HepG2 (cell line): ENCODE measurements around the gene MAP2K7. TPM values are rescaled to one million over a fixed set of nuclear protein-coding genes. Genes with fewer than 3 reads are reported as not detected.

ENCODE experiments used
- ARNT2 ChIP-seq: sonication (generic); formaldehyde crosslinking; IDR thresholded peaks from 2 replicates; pipeline ENCODE4 v1.8.0; 2022; ENCODE audit warnings: mild to moderate bottlenecking, low read depth, missing genetic modification reagents, moderate library complexity
- CEBPG ChIP-seq: IDR thresholded peaks from 2 replicates; pipeline ENCODE4 v1.6.1; 2016
- DDIT3 ChIP-seq: sonication (generic); formaldehyde crosslinking; IDR thresholded peaks from 2 replicates; pipeline ENCODE4 v1.4.0; 2020; ENCODE audit warnings: mild to moderate bottlenecking, missing genetic modification reagents
- HMGA1 ChIP-seq: sonication (generic); formaldehyde crosslinking; conservative IDR thresholded peaks from 2 replicates; pipeline ENCODE4 v1.4.0; 2020; ENCODE audit warnings: missing genetic modification reagents
- HNRNPH1 ChIP-seq: fragments of 200-400 bp; formaldehyde crosslinking; optimal IDR thresholded peaks from 2 replicates; pipeline ENCODE3; 2017; ENCODE audit warnings: mild to moderate bottlenecking, low read depth, low read length
- MAFK ChIP-seq, 2 experiments: IDR thresholded peaks in 1 of 2; conservative IDR thresholded peaks in 1 of 2; 2 replicates each; pipeline ENCODE4 v1.6.1; 2011; ENCODE audit warnings: improper control_type of control experiment in 2 of 2, low read length in 2 of 2
- MBD4 ChIP-seq: IDR thresholded peaks from 2 replicates; pipeline ENCODE4 v1.6.1; 2012; ENCODE audit warnings: low read length, inconsistent platforms, borderline replicate concordance
- MTF1 ChIP-seq: sonication (generic); formaldehyde crosslinking; IDR thresholded peaks from 2 replicates; pipeline ENCODE4 v1.5.0; 2020; ENCODE audit warnings: missing genetic modification reagents
- MZF1 ChIP-seq: sonication (generic); formaldehyde crosslinking; IDR thresholded peaks from 2 replicates; pipeline ENCODE4 v1.8.1; 2023; ENCODE audit warnings: mild to moderate bottlenecking, missing genetic modification reagents, borderline replicate concordance
- NFE2L2 ChIP-seq: fragments of 150-350 bp; IDR thresholded peaks from 2 replicates; pipeline ENCODE4 v1.6.1; 2014; ENCODE audit warnings: low read length
- PAWR ChIP-seq: sonication (generic); formaldehyde crosslinking; IDR thresholded peaks from 2 replicates; pipeline ENCODE4 v1.4.0; 2020; ENCODE audit warnings: missing genetic modification reagents, mild to moderate bottlenecking, borderline replicate concordance
- RXRA ChIP-seq: sonication (generic); formaldehyde crosslinking; IDR thresholded peaks from 2 replicates; pipeline ENCODE4 v1.5.1; 2020; ENCODE audit warnings: missing genetic modification reagents
- SALL1 ChIP-seq: sonication (generic); formaldehyde crosslinking; IDR thresholded peaks from 2 replicates; pipeline ENCODE4 v1.8.0; 2022; ENCODE audit warnings: mild to moderate bottlenecking, missing genetic modification reagents
- SAP130 ChIP-seq: IDR thresholded peaks from 2 replicates; pipeline ENCODE4 v1.6.1; 2016; ENCODE audit warnings: low read depth
- SCMH1 ChIP-seq: sonication (generic); formaldehyde crosslinking; IDR thresholded peaks from 2 replicates; pipeline ENCODE4 v1.9.0; 2021; ENCODE audit warnings: missing genetic modification reagents, mild to moderate bottlenecking, borderline replicate concordance
- TBP ChIP-seq: sonication (generic); formaldehyde crosslinking; IDR thresholded peaks from 2 replicates; pipeline ENCODE4 v1.5.0; 2020; ENCODE audit warnings: missing genetic modification reagents
- ZBTB21 ChIP-seq: sonication (generic); formaldehyde crosslinking; IDR thresholded peaks from 2 replicates; pipeline ENCODE4 v1.4.0; 2020; ENCODE audit warnings: missing genetic modification reagents
- ZBTB33 ChIP-seq: sonication (generic); formaldehyde crosslinking; IDR thresholded peaks from 2 replicates; pipeline ENCODE4 v1.4.0; 2020; ENCODE audit warnings: missing genetic modification reagents
- ZBTB43 ChIP-seq: sonication (generic); formaldehyde crosslinking; conservative IDR thresholded peaks from 2 replicates; pipeline ENCODE4 v1.4.0; 2020; ENCODE audit warnings: missing genetic modification reagents
- ZMAT5 ChIP-seq: sonication (generic); formaldehyde crosslinking; IDR thresholded peaks from 2 replicates; pipeline ENCODE4 v1.5.0; 2020; ENCODE audit warnings: mild to moderate bottlenecking, low read depth, missing genetic modification reagents, borderline replicate concordance
- ZNF121 ChIP-seq: sonication (generic); formaldehyde crosslinking; IDR thresholded peaks from 2 replicates; pipeline ENCODE4 v1.5.0; 2020; ENCODE audit warnings: mild to moderate bottlenecking, missing genetic modification reagents
- ZNF235 ChIP-seq: sonication (generic); formaldehyde crosslinking; IDR thresholded peaks from 2 replicates; pipeline ENCODE4 v1.8.1; 2023; ENCODE audit warnings: mild to moderate bottlenecking, missing genetic modification reagents, borderline replicate concordance
- ZNF329 ChIP-seq: sonication (generic); formaldehyde crosslinking; IDR thresholded peaks from 2 replicates; pipeline ENCODE4 v1.9.0; 2021; ENCODE audit warnings: low read depth, mild to moderate bottlenecking, missing genetic modification reagents
- ZNF367 ChIP-seq: sonication (generic); formaldehyde crosslinking; IDR thresholded peaks from 2 replicates; pipeline ENCODE4 v1.4.0; 2020; ENCODE audit warnings: missing genetic modification reagents, borderline replicate concordance
- ZNF549 ChIP-seq: sonication (generic); formaldehyde crosslinking; IDR thresholded peaks from 2 replicates; pipeline ENCODE4 v1.5.0; 2020; ENCODE audit warnings: missing genetic modification reagents
- ZNF576 ChIP-seq: sonication (generic); formaldehyde crosslinking; IDR thresholded peaks from 2 replicates; pipeline ENCODE4 v1.4.0; 2020; ENCODE audit warnings: mild to moderate bottlenecking, missing genetic modification reagents
- ZNF792 ChIP-seq: IDR thresholded peaks from 2 replicates; pipeline ENCODE4 v1.6.1; 2016
- ZNF816 ChIP-seq: sonication (generic); formaldehyde crosslinking; IDR thresholded peaks from 2 replicates; pipeline ENCODE4 v1.8.0; 2022; ENCODE audit warnings: missing genetic modification reagents, mild to moderate bottlenecking, borderline replicate concordance
- ZNF878 ChIP-seq: sonication (generic); formaldehyde crosslinking; IDR thresholded peaks from 2 replicates; pipeline ENCODE4 v1.8.1; 2023; ENCODE audit warnings: mild to moderate bottlenecking, missing genetic modification reagents, moderate library complexity
- ZSCAN12 ChIP-seq: sonication (generic); formaldehyde crosslinking; IDR thresholded peaks from 2 replicates; pipeline ENCODE4 v1.9.0; 2021; ENCODE audit warnings: mild to moderate bottlenecking, missing genetic modification reagents
- ZSCAN31 ChIP-seq: sonication (generic); formaldehyde crosslinking; IDR thresholded peaks from 2 replicates; pipeline ENCODE4 v1.5.0; 2020; ENCODE audit warnings: low read depth, mild to moderate bottlenecking, missing genetic modification reagents
- polyA plus RNA-seq, 8 experiments: library from polyadenylated mRNA; depleted of rRNA in 3 of 8; stranded (reverse) in 7 of 8; unstranded in 1 of 8; fragments of >200 nt; fragmentation: Illumina TruSeq in 4 of 8; extraction: Trizol in 4 of 8; gene quantifications; 2 replicates each; pipeline versions ENCODE4 v1.2.1 to v1.2.3, GENCODE V29; 2011 to 2016; ENCODE audit warnings: low read depth in 4 of 8, missing spikeins in 1 of 8, mixed read lengths in 1 of 8; ENCODE audit not compliant: insufficient read depth in 1 of 8
- total RNA-seq, 5 experiments: library from RNA; depleted of rRNA; stranded (reverse); fragments of >200 nt; fragmentation: Illumina TruSeq; extraction: Trizol; gene quantifications; 2 replicates each; pipeline ENCODE4 v1.2.3, GENCODE V29; 2016; ENCODE audit warnings: low read depth in 1 of 5

Gene MAP2K7
- total and polyA plus RNA-seq, 2 of the 13 experiments (the other 11 are each of a cell fraction or from before 2014, with no cell fraction given), result 9.0 to 10.8 TPM

- TF ChIP-seq DDIT3 (no peak), SCMH1 (no peak), ZBTB33 (CRISPR knock-in tag) (0 out of 2 replicates have a peak, but pooled peaks have one; percentile 29), ZSCAN31 (CRISPR knock-in tag) (no peak), NFE2L2 (no peak), ZNF121 (no peak), ZNF576 (CRISPR knock-in tag) (no peak), HMGA1 (no peak), ZMAT5 (CRISPR knock-in tag) (no peak), SAP130 (peak; percentile 66), MBD4 (no peak), ZNF329 (CRISPR knock-in tag) (no peak), ZBTB21 (CRISPR knock-in tag) (no peak), MAFK (conservative IDR thresholded peaks at IDR 0.05 in 1 of 2, IDR thresholded peaks at IDR 0.05 in 1 of 2; ENCODE audit: low read length in 2 of 2) (no peak), ARNT2 (no peak), SALL1 (CRISPR knock-in tag) (peak; percentile 73), MZF1 (CRISPR knock-in tag) (no peak), HNRNPH1 (no peak), RXRA (CRISPR knock-in tag) (peak; percentile 54; the same call in 1 of the 2 replicates), ZNF549 (CRISPR knock-in tag) (no peak), ZNF367 (CRISPR knock-in tag) (no peak), ZNF235 (CRISPR knock-in tag) (no peak), TBP (CRISPR knock-in tag) (no peak), ZNF816 (CRISPR knock-in tag) (no peak), ZBTB43 (CRISPR knock-in tag) (0 out of 2 replicates have a peak, but pooled peaks have one; percentile 48), MTF1 (CRISPR knock-in tag) (no peak), PAWR (CRISPR knock-in tag) (no peak), ZSCAN12 (no peak), ZNF878 (CRISPR knock-in tag) (no peak), ZNF792 (no peak), CEBPG (CRISPR knock-in tag) (peak; percentile 88)
These were observed 6.4 kb upstream of the MAP2K7 start (continued) for GRCh38 chr19:7897292-7897691.
